Measurements from ENCODE around the gene TLCD3A.
"Not testable (repeated sequence)": the region's sequence is repeated elsewhere in the genome, so short reads cannot be mapped to it uniquely, and the experiment has no call there.

The TLCD3A gene

GRCh38 chr17:708132-708531 is 24.3 kb upstream of the TLCD3A start:
- no peak for DNase-seq

- DNase-seq, result no peak
Observed at GRCh38 chr17:718075-718474, 14.3 kb upstream of the TLCD3A start.

- no peak for DNase-seq
Observed at GRCh38 chr17:720706-721539, 11.5 kb upstream of the TLCD3A start.

GRCh38 chr17:721540-721937 is 10.9 kb upstream of the TLCD3A start:
- DNase-seq, result no peak

- DNase-seq, result no peak
Observed at GRCh38 chr17:725084-725483, 7.3 kb upstream of the TLCD3A start.

- no peak for DNase-seq
Observed at GRCh38 chr17:725746-726145, 6.7 kb upstream of the TLCD3A start.

GRCh38 chr17:726271-726919 is 6.0 kb upstream of the TLCD3A start:
- DNase-seq, result no peak

GRCh38 chr17:728911-729310 is 3.5 kb upstream of the TLCD3A start:
- no peak for DNase-seq

GRCh38 chr17:731644-732066 is 741 bp upstream of the TLCD3A start:
- no peak for DNase-seq

GRCh38 chr17:732902-733720 is 715 bp downstream of the TLCD3A start:
- DNase-seq, result peak; percentile 37

- DNase-seq, result no peak
Observed at GRCh38 chr17:733743-734142, 1.3 kb downstream of the TLCD3A start.

- no peak for DNase-seq
Observed at GRCh38 chr17:737561-738113, 5.2 kb downstream of the TLCD3A start.

GRCh38 chr17:740240-741017 is 8.0 kb downstream of the TLCD3A start:
- no peak for DNase-seq

GRCh38 chr17:742147-742793 is 9.9 kb downstream of the TLCD3A start:
- no peak for DNase-seq

- DNase-seq, result no peak
Observed at GRCh38 chr17:743139-743538, 10.7 kb downstream of the TLCD3A start.

- no peak for DNase-seq
Observed at GRCh38 chr17:744937-745336, 12.5 kb downstream of the TLCD3A start.

GRCh38 chr17:745406-745805 is 13.0 kb downstream of the TLCD3A start:
- DNase-seq, result no peak

GRCh38 chr17:746181-746580 is 13.8 kb downstream of the TLCD3A start:
- DNase-seq, result no peak

- DNase-seq, result no peak
Observed at GRCh38 chr17:746783-747629, 14.6 kb downstream of the TLCD3A start.

GRCh38 chr17:748604-749003 is 16.2 kb downstream of the TLCD3A start:
- not testable (repeated sequence) for DNase-seq

- not testable (repeated sequence) for DNase-seq
Observed at GRCh38 chr17:749359-749758, 17.0 kb downstream of the TLCD3A start.

All from fibroblast of upper back skin (primary cell).